Measurements from ENCODE around the gene DNAJC7. TPM values are rescaled to one million over a fixed set of nuclear protein-coding genes. Genes with fewer than 3 reads are reported as not detected.

The DNAJC7 gene
- total RNA-seq, 1 experiment from 2014 or later = 83.1 TPM

Other genes starting within 250 kb of the DNAJC7 start
- gene JUP, start 230.7 kb downstream of the DNAJC7 start, total RNA-seq (2014; rRNA removed) = not detected in 2 replicates
- 46.0 and 49.1 TPM in 2 replicates for gene P3H4, start 205.5 kb downstream of the DNAJC7 start, total RNA-seq (2014; rRNA removed)
- gene FKBP10, start 204.4 kb downstream of the DNAJC7 start, total RNA-seq (2014; rRNA removed) = 271 and 283 TPM in 2 replicates
- gene NT5C3B, start 181.2 kb downstream of the DNAJC7 start, total RNA-seq (2014; rRNA removed) = 74.1 and 101 TPM in 2 replicates
- gene KLHL10, start 179.6 kb downstream of the DNAJC7 start, total RNA-seq (2014; rRNA removed) = not detected in 2 replicates
- 21.8 and 22.5 TPM in 2 replicates for gene KLHL11, start 152.0 kb downstream of the DNAJC7 start, total RNA-seq (2014; rRNA removed)
- 181 and 184 TPM in 2 replicates for gene ACLY, start 98.5 kb downstream of the DNAJC7 start, total RNA-seq (2014; rRNA removed)
- 0.19 and 0.86 TPM in 2 replicates for gene ODAD4, start 86.8 kb downstream of the DNAJC7 start, total RNA-seq (2014; rRNA removed)
- 61.6 and 75.1 TPM in 2 replicates for gene CNP, start 50.6 kb downstream of the DNAJC7 start, total RNA-seq (2014; rRNA removed)
- 41.2 and 48.5 TPM in 2 replicates for gene NKIRAS2, start 2.7 kb upstream of the DNAJC7 start, total RNA-seq (2014; rRNA removed)
- 0.29 TPM in 1 of 2 replicates, not detected in the other for gene C17orf113, start 33.2 kb upstream of the DNAJC7 start, total RNA-seq (2014; rRNA removed)
- gene ZNF385C, start 81.0 kb upstream of the DNAJC7 start, total RNA-seq (2014; rRNA removed) = not detected in 2 replicates
- gene DHX58, start 95.3 kb upstream of the DNAJC7 start, total RNA-seq (2014; rRNA removed) = 5.3 and 8.0 TPM in 2 replicates
- gene KAT2A, start 103.9 kb upstream of the DNAJC7 start, total RNA-seq (2014; rRNA removed) = 14.5 and 22.2 TPM in 2 replicates
- not detected in 2 replicates for gene HSPB9, start 105.4 kb upstream of the DNAJC7 start, total RNA-seq (2014; rRNA removed)
- gene RAB5C, start 137.6 kb upstream of the DNAJC7 start, total RNA-seq (2014; rRNA removed) = 111 and 139 TPM in 2 replicates
- gene KCNH4, start 163.7 kb upstream of the DNAJC7 start, total RNA-seq (2014; rRNA removed) = under 0.01 TPM in 1 of 2 replicates, not detected in the other
- gene HCRT, start 168.0 kb upstream of the DNAJC7 start, total RNA-seq (2014; rRNA removed) = not detected in 2 replicates
- gene GHDC, start 177.1 kb upstream of the DNAJC7 start, total RNA-seq (2014; rRNA removed) = 14.6 and 16.8 TPM in 2 replicates

All from LHCN-M2 (cell line).